NCI-H1092 (cell line): ENCODE results near the gene TM9SF4.
A peak's percentile ranks its signal among the peaks of the same experiment; 100 is the strongest.

ENCODE experiments used
- DNase-seq: peaks from one replicate; lab custom pipeline; 2025; lab: John Stamatoyannopoulos, UW

Gene TM9SF4

GRCh38 chr20:32109392-32110172 is at the start of gene TM9SF4:
Gene TM9SF4, plus strand, starts transcription at chr20:32109714. Its CDS starts 27 bp downstream, at chr20:32109741.
- peak; percentile 96 for DNase-seq

GRCh38 chr20:32062776-32063170 is 46.7 kb upstream of the TM9SF4 start:
- DNase-seq = no peak

DNA sequence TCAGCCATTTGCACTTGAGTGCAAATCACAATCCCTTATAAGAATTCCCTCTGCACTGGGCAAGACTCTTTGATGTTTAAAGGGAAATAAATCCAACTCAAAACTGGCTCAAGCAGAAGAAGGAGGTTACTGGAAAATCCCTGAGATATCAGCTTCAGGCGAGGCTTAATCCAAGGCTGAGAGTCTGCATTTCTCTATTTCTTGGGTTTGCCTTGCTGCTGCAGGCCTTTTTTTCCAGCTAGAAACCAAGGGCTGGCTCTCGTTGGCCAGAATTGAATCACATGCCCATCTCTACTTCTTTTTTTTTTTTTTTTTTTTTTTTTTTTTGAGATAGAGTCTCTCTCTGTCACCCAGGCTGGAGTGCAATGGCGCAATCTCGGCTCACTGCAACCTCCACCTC is 45.8 kb upstream of the TM9SF4 start:
- no peak for DNase-seq

DNA sequence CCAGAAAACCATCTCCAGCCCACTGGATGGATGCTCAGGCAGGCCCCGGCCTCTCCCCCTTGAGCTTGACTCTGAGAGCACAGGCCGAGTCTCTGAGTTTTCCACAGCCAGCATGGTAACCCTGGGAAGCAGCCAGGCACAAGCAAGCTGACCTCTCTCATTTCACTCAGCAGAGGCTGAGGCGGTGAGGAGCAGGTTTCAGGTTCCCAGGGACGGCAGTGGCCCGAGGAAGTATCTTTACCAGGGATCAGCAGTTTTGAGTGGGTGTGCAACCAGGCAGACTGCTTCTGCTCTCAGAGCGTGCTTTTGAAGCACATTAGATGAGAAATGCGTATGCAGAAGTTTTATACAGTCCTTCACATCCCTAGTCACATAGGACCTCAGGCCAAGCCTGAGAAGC is 44.8 kb upstream of the TM9SF4 start:
- no peak for DNase-seq

GRCh38 chr20:32067234-32067821 is 42.2 kb upstream of the TM9SF4 start:
- no peak for DNase-seq

GRCh38 chr20:32068174-32068573 is 41.3 kb upstream of the TM9SF4 start:
- DNase-seq = no peak

GRCh38 chr20:32069711-32070110 is 39.8 kb upstream of the TM9SF4 start:
- no peak for DNase-seq

GRCh38 chr20:32070282-32070681 is 39.2 kb upstream of the TM9SF4 start:
- no peak for DNase-seq

DNA sequence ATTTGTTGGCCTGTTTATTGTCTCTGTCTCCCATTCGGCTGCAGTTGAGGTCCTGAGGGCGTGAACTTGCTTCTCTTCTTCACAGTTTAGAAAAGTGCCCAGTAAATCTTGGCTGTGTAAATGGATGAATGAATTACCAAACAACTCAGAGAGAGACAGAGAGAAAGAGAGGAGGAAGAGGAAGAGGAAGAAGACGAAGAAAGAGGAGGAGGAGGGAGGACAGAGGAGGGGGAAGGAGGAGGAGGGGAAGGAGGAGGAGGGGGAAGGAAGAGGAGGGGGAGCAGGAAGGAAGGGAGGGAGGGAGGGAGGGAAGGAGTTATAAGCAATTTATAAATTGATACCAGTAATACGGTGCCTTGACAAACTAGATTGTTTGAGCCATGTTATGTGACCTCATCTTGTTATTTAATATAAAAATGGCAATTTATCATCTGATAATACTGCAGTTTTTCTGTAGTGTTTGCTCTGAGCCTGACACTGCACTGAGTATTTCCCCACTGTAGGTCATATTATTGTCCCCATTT is 38.8 kb upstream of the TM9SF4 start:
- no peak for DNase-seq

- no peak for DNase-seq
Measured at GRCh38 chr20:32071395-32072167, 37.9 kb upstream of the TM9SF4 start.

DNA sequence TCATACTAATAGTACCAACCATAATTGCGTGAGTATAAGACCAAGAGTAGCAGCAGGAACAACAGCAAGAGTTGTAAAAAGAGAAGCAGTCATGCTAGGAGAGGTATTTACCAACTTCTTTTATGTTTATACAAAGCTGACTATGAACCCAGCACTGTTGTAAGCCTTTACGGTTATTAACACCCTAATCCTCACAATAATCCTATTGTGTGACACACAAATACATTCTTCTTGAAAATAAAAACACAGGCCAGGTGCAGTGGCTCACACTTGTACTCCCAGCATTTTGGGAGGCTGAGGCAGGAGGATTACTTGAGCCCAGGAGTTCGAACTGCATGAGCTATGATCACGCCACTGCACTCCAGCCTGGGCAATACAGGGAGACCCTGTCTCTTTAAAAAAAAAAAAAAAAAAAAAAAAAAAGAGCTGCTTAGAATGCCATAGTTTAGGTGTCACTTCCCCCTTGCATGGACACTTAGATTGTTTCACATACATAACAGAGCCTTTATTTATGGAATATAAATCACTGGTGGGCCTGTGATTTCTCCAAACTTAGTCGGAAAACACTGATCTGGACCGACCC is 37.3 kb upstream of the TM9SF4 start:
- DNase-seq = no peak

- DNase-seq = no peak
Measured at GRCh38 chr20:32075534-32075933, 34.0 kb upstream of the TM9SF4 start.

GRCh38 chr20:32077190-32077589 is 32.3 kb upstream of the TM9SF4 start:
- no peak for DNase-seq

- DNase-seq = no peak
Measured at GRCh38 chr20:32078322-32078721, 31.2 kb upstream of the TM9SF4 start.

- DNase-seq = no peak
Measured at GRCh38 chr20:32078791-32079190, 30.7 kb upstream of the TM9SF4 start.

GRCh38 chr20:32079655-32080109 is 29.8 kb upstream of the TM9SF4 start:
- DNase-seq = no peak

GRCh38 chr20:32080783-32081182 is 28.7 kb upstream of the TM9SF4 start:
- DNase-seq = no peak

DNA sequence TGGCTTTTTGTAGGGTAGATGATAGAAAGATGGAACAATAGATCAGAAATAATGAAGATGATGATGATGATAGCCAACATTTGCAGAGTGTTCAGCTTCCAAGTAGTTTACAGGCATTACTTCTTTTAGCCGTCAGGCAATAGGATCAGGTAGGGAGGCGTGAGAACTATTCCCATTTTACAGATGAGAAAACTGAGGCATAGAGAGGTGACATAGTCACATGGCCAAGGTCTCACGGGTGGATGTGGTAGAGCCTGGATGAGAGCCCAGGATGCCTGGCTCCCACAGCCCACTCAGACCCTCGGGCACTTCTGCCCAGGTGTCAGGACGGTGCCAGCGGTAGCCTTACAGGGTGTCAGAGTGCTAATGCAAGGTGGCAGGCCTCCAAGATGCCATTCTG is 26.0 kb upstream of the TM9SF4 start:
- DNase-seq = no peak

- DNase-seq = no peak
Measured at GRCh38 chr20:32087070-32087469, 22.4 kb upstream of the TM9SF4 start.

DNA sequence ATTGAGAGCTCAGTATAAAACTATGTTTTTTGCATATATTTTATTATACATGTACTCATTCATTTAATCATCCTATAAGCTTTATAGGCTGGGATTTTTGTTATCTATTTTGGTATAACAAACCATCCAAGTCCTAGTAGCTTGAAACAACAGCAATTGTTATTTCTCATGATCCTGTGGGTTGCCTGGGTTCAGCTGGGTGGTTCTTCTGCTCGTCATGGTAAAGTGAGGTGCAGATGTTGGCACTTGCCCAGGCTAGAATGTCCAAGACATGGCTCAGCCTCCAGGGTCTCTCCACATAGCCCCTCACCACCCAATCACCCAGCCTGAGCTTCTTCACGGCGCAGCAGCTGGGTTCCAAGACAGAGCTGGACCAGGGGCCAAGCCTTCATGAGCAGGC is 20.8 kb upstream of the TM9SF4 start:
- no peak for DNase-seq

DNA sequence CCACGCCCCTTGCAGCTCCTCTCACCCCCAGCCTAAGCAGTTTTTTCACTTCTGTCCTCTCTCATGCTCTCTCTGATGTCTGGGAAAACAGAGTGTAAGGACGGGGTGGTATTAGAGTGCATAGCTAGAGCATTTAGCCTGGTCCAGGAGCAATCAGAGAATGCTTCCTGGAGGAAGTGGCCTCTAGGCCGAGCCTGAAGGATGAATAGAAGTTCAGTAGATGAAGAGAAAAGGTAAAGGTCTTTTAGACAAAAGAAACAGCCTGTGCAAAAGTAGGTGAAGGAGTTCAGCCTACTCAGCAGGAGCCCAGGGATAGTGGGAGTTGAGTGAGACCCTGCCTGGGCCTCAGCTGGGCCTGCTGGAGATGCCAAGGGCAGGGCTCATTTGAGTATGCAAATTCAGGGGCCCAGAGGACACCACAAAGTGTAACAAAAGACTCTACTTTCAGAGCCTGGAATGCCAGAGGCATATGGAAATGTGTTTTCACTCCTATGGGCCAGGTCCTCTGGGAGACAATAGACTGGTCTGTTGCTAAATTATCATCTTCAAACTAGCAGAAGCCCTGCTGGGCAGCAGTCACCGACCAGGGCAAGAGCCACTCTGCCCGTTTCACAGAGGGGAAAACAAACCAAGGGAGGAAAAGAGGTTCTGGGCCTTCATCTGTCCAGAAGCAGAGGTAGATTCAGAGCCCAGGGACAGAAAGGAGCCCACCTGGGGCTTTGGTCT is 19.7 kb upstream of the TM9SF4 start:
- no peak for DNase-seq

DNA sequence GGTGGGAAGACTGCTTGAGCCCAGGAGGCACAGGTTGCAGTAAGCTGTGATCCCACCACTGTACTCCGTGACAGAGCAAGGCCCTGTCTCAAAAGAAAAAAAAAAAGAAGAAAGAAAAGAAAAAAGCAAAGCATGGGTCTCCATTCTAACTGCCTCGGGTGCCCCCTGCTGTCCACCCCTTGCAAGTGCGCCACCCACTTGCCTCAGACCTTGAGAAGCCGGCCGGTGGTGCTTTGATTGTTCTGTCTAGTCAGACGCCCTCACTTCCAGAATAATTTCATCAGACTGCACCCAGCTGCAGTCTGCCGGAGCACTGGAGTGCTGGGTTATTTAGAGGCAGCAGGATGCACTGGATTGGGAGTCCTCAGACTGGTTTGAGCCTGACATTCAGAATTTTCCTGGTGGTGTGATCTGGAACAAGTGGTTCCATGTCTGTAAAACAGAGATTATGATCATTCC is 17.6 kb upstream of the TM9SF4 start:
- peak; percentile 59 for DNase-seq
